Measurements from ENCODE around the gene DENND5B. TPM values are rescaled to one million over a fixed set of nuclear protein-coding genes. Genes with fewer than 3 reads are reported as not detected.
A peak's percentile ranks its signal among the peaks of the same experiment; 100 is the strongest.

DENND5B gene
- total RNA-seq, 1 donor: 18.8 TPM

- no peak for TF ChIP-seq CTCF (IDR thresholded peaks at IDR 0.05; ENCODE audit: extremely low read depth, low read depth, low read length)
- Histone ChIP-seq H3K79me2 (ENCODE audit: insufficient read depth, low read length) (no peaks in the 10 kb centered on the region), H3K27ac (ENCODE audit: low read depth, low read length) (no peak overlapping the region), H3K4me2 (ENCODE audit: insufficient read depth, low read length) (no peak overlapping the region), H3K27me3 (ENCODE audit: insufficient read depth, low read length) (no peaks in the 10 kb centered on the region), H3K4me3 (ENCODE audit: insufficient read depth, low read length) (no peak overlapping the region), H3K9me3 (ENCODE audit: low read depth, low read length) (no peaks in the 10 kb centered on the region), H3K4me1 (ENCODE audit: insufficient read depth, low read length) (peaks cover 12% of the 10 kb centered on the region), H2AFZ (ENCODE audit: low read length) (no peak overlapping the region), H3K36me3 (ENCODE audit: insufficient read depth, low read length) (no peaks in the 10 kb centered on the region), H4K20me1 (ENCODE audit: insufficient read depth, low read length) (no peaks in the 10 kb centered on the region)
- DNase-seq (ENCODE audit: insufficient read length, low spot score, missing footprints): peak; percentile 15
Measured at GRCh38 chr12:31371256-31371620, 219.7 kb downstream of the DENND5B start.

DNA sequence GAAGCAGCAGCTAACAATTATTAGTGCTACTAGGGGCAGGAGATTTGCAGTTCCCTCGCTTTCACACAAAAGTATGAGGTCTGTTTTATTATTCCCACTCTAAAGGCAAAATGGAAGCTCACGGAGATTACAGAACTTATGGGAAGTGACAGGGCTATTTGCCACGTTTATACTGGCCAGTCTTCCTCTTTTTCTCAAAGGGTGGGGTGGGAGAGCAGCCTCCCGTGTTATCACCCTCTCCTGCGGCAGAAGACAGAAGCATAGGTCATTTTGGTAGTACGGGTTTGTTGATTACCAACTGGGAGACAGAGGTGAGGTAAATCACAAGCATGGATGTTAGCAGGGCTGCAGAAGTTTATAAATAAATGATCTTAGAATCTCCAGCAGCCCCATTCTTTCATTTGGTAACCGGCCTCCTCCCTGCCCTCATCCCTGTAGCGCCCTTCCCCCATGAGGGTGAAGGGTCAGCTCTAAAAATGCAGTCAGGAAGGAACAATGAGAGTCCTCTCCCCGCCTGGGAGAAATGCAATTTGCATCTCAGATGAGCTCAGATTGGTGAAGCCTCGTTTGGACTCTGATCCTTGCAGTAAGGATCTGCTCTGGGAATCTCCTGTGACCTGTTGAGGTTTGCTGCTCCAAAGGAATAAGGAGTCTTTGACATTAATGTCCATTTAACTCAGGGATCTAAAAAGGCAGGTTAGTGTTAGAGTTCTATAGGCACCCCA lies 220.2 kb downstream of the DENND5B start:
- Histone ChIP-seq H3K9me3 (ENCODE audit: low read depth, low read length) (no peaks in the 10 kb centered on the region), H3K79me2 (ENCODE audit: insufficient read depth, low read length) (no peaks in the 10 kb centered on the region), H3K4me2 (ENCODE audit: insufficient read depth, low read length) (peak overlapping the region; percentile 89), H3K36me3 (ENCODE audit: insufficient read depth, low read length) (no peaks in the 10 kb centered on the region), H2AFZ (ENCODE audit: low read length) (peak overlapping the region; percentile 99), H3K27me3 (ENCODE audit: insufficient read depth, low read length) (no peaks in the 10 kb centered on the region), H4K20me1 (ENCODE audit: insufficient read depth, low read length) (no peaks in the 10 kb centered on the region), H3K27ac (ENCODE audit: low read depth, low read length) (peak overlapping the region; percentile 39), H3K4me1 (ENCODE audit: insufficient read depth, low read length) (peaks cover 12% of the 10 kb centered on the region), H3K4me3 (ENCODE audit: insufficient read depth, low read length) (peak overlapping the region; percentile 63)
- no peak for TF ChIP-seq CTCF (IDR thresholded peaks at IDR 0.05; ENCODE audit: extremely low read depth, low read depth, low read length)
- DNase-seq (ENCODE audit: insufficient read length, low spot score, missing footprints): peak; percentile 17

DNA sequence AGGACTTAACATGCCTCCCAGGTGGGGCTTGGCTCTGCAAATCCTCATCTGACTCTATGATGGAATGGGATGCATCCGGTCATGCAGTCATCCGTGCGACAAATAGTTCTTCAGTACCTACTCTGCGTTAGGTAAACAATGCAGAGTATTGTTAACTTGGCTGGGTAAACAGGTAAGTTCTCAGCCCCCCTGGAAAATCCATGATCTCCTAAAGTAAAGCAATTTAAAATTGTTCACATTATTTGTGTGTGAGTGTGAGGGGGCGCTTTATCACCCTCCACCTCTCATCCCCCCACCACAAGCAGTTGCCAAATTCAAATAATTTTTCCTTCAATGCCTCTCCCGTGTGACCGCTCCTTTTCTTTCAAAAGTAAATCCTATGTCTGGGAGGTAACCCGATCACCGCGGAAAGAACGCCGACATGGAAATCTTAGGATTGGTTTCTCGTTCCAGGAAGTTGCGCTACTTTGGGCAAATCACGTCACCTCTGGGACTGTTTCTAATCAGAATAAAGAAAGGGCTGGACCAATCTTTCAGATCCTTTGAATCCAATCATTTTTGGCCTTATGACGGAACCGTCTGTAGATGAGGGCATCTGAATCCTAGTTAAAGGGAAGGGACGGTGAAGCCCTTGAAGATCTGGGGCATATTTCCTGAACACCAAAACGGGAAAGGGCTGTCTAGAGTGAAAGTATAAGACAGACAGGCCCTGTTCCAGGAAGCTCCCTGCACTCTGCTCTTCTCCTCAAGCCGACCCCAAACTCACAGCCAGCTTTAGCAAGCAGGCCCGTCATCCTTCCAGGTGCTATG lies 221.0 kb downstream of the DENND5B start:
- peak overlapping the region; percentile 89 for H3K4me2 ChIP-seq (ENCODE audit: insufficient read depth, low read length)
- TF ChIP-seq CTCF (IDR thresholded peaks at IDR 0.05; ENCODE audit: extremely low read depth, low read depth, low read length): no peak
- no peaks in the 10 kb centered on the region for H3K9me3 ChIP-seq (ENCODE audit: low read depth, low read length)
- peak; percentile 42 for DNase-seq (ENCODE audit: insufficient read length, low spot score, missing footprints)
- no peaks in the 10 kb centered on the region for H3K79me2 ChIP-seq (ENCODE audit: insufficient read depth, low read length)
- no peaks in the 10 kb centered on the region for H4K20me1 ChIP-seq (ENCODE audit: insufficient read depth, low read length)
- H2AFZ ChIP-seq (ENCODE audit: low read length): peak overlapping the region; percentile 99
- no peaks in the 10 kb centered on the region for H3K27me3 ChIP-seq (ENCODE audit: insufficient read depth, low read length)
- peaks cover 12% of the 10 kb centered on the region for H3K4me1 ChIP-seq (ENCODE audit: insufficient read depth, low read length)
- H3K36me3 ChIP-seq (ENCODE audit: insufficient read depth, low read length): no peaks in the 10 kb centered on the region
- peak overlapping the region; percentile 39 for H3K27ac ChIP-seq (ENCODE audit: low read depth, low read length)
- peak overlapping the region; percentile 63 for H3K4me3 ChIP-seq (ENCODE audit: insufficient read depth, low read length)
